Osteocyte (in vitro differentiated cells): ENCODE results near the gene CST9L. TPM values are rescaled to one million over a fixed set of nuclear protein-coding genes. Genes with fewer than 3 reads are reported as not detected.

ENCODE experiments used
- DNase-seq: peaks from one replicate; pipeline ENCODE4 v3.0.0; 2021; ENCODE audit warnings: mixed read lengths; ENCODE audit not compliant: unreplicated experiment; ENCODE audit errors: extremely low spot score
- H3K27ac Mint-ChIP-seq: one replicate; pipeline ENCODE4 v1.8.0; 2021; ENCODE audit warnings: mild to moderate bottlenecking, mixed read lengths; ENCODE audit not compliant: unreplicated experiment
- H3K27me3 Mint-ChIP-seq: one replicate; pipeline ENCODE4 v1.8.0; 2021; ENCODE audit warnings: mixed read lengths; ENCODE audit not compliant: unreplicated experiment
- H3K36me3 Mint-ChIP-seq: one replicate; pipeline ENCODE4 v1.8.0; 2021; ENCODE audit warnings: mixed read lengths; ENCODE audit not compliant: unreplicated experiment
- H3K4me1 Mint-ChIP-seq: one replicate; pipeline ENCODE4 v1.8.0; 2021; ENCODE audit warnings: mixed read lengths; ENCODE audit not compliant: unreplicated experiment
- H3K4me3 Mint-ChIP-seq: one replicate; pipeline ENCODE4 v1.8.0; 2021; ENCODE audit warnings: mild to moderate bottlenecking, moderate library complexity, mixed read lengths; ENCODE audit not compliant: unreplicated experiment
- H3K9me3 Mint-ChIP-seq: one replicate; pipeline ENCODE4 v1.8.0; 2021; ENCODE audit warnings: mixed read lengths; ENCODE audit not compliant: unreplicated experiment
- CTCF ChIP-seq: fragments of 200-600 bp; sonication (generic); IDR thresholded peaks from 2 replicates; pipeline ENCODE4 v1.5.0; 2021; ENCODE audit warnings: antibody characterized with exemption, mild to moderate bottlenecking, moderate library complexity
- total RNA-seq: library from RNA; stranded (reverse); gene quantifications from 2 replicates; pipeline ENCODE4 v1.2.1, GENCODE V29; 2021

CST9L gene
- total RNA-seq, 1 donor from 2014 or later: not detected

- H3K9me3 Mint-ChIP-seq: no peaks in the 10 kb centered on the region
- no peak overlapping the region for H3K27ac Mint-ChIP-seq
- no peaks in the 10 kb centered on the region for H3K36me3 Mint-ChIP-seq
- no peaks in the 10 kb centered on the region for H3K4me1 Mint-ChIP-seq
- H3K4me3 Mint-ChIP-seq: no peak overlapping the region
- peaks cover 19% of the 10 kb centered on the region for H3K27me3 Mint-ChIP-seq
- TF ChIP-seq CTCF: no peak
- DNase-seq: no peak
Measured at GRCh38 chr20:23586735-23587525, 18.6 kb upstream of the CST9L start.

- Mint-ChIP-seq H3K4me1 (no peaks in the 10 kb centered on the region), H3K27ac (no peak overlapping the region), H3K36me3 (no peaks in the 10 kb centered on the region), H3K27me3 (peaks cover 26% of the 10 kb centered on the region), H3K9me3 (no peaks in the 10 kb centered on the region), H3K4me3 (no peak overlapping the region)
- no peak for TF ChIP-seq CTCF
- no peak for DNase-seq
Measured at GRCh38 chr20:23585808-23586734, 17.8 kb upstream of the CST9L start.

- Mint-ChIP-seq H3K27ac (no peak overlapping the region), H3K4me1 (no peaks in the 10 kb centered on the region), H3K36me3 (no peaks in the 10 kb centered on the region), H3K9me3 (no peaks in the 10 kb centered on the region), H3K27me3 (peaks cover 31% of the 10 kb centered on the region), H3K4me3 (no peak overlapping the region)
- DNase-seq: no peak
- TF ChIP-seq CTCF: no peak
Measured at GRCh38 chr20:23585449-23585807, 17.1 kb upstream of the CST9L start.

- Mint-ChIP-seq H3K4me1 (no peaks in the 10 kb centered on the region), H3K4me3 (no peak overlapping the region), H3K27ac (no peak overlapping the region), H3K27me3 (peaks cover 36% of the 10 kb centered on the region), H3K36me3 (no peaks in the 10 kb centered on the region), H3K9me3 (no peaks in the 10 kb centered on the region)
- DNase-seq: no peak
- no peak for TF ChIP-seq CTCF
Measured at GRCh38 chr20:23584434-23585199, 16.3 kb upstream of the CST9L start.
